ENCODE measurements around the gene NSD2. TPM values are rescaled to one million over a fixed set of nuclear protein-coding genes. Genes with fewer than 3 reads are reported as not detected.

NSD2 gene
- total RNA-seq, 1 donor from 2014 or later, result 176 TPM

DNA sequence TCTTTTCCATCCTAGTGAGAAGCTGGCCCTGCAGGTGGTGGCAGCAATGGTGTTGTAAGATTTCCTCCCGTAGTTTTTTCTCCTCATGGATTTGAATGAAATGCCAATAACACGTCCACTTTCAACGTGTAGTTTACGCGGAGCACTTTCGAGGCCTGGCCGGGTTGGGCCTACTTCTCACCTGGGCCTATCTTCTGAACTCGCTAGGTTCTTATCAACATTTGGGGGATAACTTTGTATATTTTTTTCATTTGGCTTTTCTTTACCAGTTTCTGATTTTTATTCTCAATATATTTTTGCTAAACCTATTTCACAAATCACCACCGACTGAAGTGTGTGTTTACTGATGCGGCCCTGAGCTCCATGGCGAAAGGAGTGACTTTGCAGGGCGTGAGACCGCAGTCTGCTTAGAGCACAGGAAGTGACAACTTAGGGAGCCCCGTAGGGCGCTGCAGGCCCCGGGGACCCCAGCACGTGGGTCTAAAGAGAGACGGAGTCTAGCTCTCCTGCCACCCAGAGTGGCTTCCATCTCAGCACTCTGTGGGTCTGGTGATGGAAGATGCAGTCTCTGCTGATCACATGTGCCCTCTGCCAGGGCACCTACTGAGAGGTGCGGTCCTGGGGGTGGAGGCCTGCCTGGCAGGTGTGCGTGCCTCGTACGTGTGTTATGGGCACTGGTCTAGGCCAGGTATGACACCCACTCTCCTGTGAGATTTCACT lies 108.4 kb downstream of the NSD2 start:
- Mint-ChIP-seq H3K27ac (no peak overlapping the region), H3K4me3 (no peak overlapping the region), H3K27me3 (ENCODE audit: insufficient read depth, low read depth) (peaks cover 7% of the 10 kb centered on the region), H3K9me3 (no peaks in the 10 kb centered on the region), H3K36me3 (peaks cover 31% of the 10 kb centered on the region), H3K4me1 (no peaks in the 10 kb centered on the region)
- TF ChIP-seq EZH2 (IDR thresholded peaks at IDR 0.05) (no peak), EZH2phosphoT487 (IDR thresholded peaks at IDR 0.05) (no peak)
- TF ChIP-seq, protein P1, sequence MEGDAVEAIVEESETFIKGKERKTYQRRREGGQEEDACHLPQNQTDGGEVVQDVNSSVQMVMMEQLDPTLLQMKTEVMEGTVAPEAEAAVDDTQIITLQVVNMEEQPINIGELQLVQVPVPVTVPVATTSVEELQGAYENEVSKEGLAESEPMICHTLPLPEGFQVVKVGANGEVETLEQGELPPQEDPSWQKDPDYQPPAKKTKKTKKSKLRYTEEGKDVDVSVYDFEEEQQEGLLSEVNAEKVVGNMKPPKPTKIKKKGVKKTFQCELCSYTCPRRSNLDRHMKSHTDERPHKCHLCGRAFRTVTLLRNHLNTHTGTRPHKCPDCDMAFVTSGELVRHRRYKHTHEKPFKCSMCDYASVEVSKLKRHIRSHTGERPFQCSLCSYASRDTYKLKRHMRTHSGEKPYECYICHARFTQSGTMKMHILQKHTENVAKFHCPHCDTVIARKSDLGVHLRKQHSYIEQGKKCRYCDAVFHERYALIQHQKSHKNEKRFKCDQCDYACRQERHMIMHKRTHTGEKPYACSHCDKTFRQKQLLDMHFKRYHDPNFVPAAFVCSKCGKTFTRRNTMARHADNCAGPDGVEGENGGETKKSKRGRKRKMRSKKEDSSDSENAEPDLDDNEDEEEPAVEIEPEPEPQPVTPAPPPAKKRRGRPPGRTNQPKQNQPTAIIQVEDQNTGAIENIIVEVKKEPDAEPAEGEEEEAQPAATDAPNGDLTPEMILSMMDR (IDR thresholded peaks at IDR 0.05), result no peak
- peak overlapping the region; percentile 67 for H3K27ac ChIP-seq
- no peaks in the 10 kb centered on the region for H3K4me1 ChIP-seq
- H3K4me2 ChIP-seq, result no peak overlapping the region
- no peak overlapping the region for H3K4me3 ChIP-seq
- no peak for DNase-seq (ENCODE audit: low spot score)
- H3F3A ChIP-seq (ENCODE audit: low read depth), result peaks cover 49% of the 10 kb centered on the region
- no peaks in the 10 kb centered on the region for H3K27me3 ChIP-seq
- H2AFZ ChIP-seq (replicated peaks), result no peak overlapping the region
- no peak overlapping the region for H3K9ac ChIP-seq
- H4K20me1 ChIP-seq (ENCODE audit: low read depth), result peaks cover 38% of the 10 kb centered on the region
- no peaks in the 10 kb centered on the region for H3K9me3 ChIP-seq (ENCODE audit: low read depth)
- H3K79me2 ChIP-seq (ENCODE audit: low read depth), result no peaks in the 10 kb centered on the region
- H3K36me3 ChIP-seq, result peaks cover 3% of the 10 kb centered on the region

DNA sequence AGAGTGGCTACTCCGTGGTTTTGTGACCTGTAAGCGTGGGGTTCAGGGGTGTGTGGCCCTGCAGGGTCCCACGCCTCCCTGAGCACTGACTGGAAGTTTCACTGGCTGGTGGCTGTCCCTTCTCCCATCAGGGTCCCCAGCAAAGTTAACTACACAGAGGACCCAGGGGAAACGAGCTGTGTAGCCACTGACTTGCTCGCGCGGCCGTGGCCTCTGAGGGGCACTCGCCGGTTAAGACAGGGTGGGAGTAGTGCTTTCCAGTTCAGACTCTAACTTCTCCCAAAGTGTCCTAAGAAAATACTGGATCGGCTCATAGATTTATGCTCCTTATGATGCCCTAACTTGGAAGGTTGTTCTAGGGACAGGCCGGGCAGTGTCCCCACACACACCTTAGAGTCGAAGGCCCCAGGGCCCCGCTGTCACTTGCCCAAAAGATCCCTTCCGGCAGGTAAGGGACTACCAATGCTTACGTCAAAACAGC lies 109.4 kb downstream of the NSD2 start:
- H3K27me3 Mint-ChIP-seq (ENCODE audit: insufficient read depth, low read depth), result peaks cover 9% of the 10 kb centered on the region
- H3K36me3 ChIP-seq, result peaks cover 3% of the 10 kb centered on the region
- H3K27ac Mint-ChIP-seq, result no peak overlapping the region
- peaks cover 24% of the 10 kb centered on the region for H3K36me3 Mint-ChIP-seq
- peaks cover 49% of the 10 kb centered on the region for H3F3A ChIP-seq (ENCODE audit: low read depth)
- no peak overlapping the region for H3K4me3 Mint-ChIP-seq
- no peaks in the 10 kb centered on the region for H3K4me1 Mint-ChIP-seq
- H3K4me3 ChIP-seq, result no peak overlapping the region
- TF ChIP-seq, protein P1 (IDR thresholded peaks at IDR 0.05), result no peak
- TF ChIP-seq EZH2phosphoT487 (IDR thresholded peaks at IDR 0.05), result no peak
- peaks cover 38% of the 10 kb centered on the region for H4K20me1 ChIP-seq (ENCODE audit: low read depth)
- H2AFZ ChIP-seq (replicated peaks), result no peak overlapping the region
- no peaks in the 10 kb centered on the region for H3K27me3 ChIP-seq
- H3K79me2 ChIP-seq (ENCODE audit: low read depth), result no peaks in the 10 kb centered on the region
- no peak overlapping the region for H3K4me2 ChIP-seq
- H3K27ac ChIP-seq, result peak overlapping the region; percentile 53
- no peak for DNase-seq (ENCODE audit: low spot score)
- H3K4me1 ChIP-seq, result no peaks in the 10 kb centered on the region
- H3K9me3 ChIP-seq (ENCODE audit: low read depth), result no peaks in the 10 kb centered on the region
- H3K9me3 Mint-ChIP-seq, result no peaks in the 10 kb centered on the region
- H3K9ac ChIP-seq, result no peak overlapping the region

DNA sequence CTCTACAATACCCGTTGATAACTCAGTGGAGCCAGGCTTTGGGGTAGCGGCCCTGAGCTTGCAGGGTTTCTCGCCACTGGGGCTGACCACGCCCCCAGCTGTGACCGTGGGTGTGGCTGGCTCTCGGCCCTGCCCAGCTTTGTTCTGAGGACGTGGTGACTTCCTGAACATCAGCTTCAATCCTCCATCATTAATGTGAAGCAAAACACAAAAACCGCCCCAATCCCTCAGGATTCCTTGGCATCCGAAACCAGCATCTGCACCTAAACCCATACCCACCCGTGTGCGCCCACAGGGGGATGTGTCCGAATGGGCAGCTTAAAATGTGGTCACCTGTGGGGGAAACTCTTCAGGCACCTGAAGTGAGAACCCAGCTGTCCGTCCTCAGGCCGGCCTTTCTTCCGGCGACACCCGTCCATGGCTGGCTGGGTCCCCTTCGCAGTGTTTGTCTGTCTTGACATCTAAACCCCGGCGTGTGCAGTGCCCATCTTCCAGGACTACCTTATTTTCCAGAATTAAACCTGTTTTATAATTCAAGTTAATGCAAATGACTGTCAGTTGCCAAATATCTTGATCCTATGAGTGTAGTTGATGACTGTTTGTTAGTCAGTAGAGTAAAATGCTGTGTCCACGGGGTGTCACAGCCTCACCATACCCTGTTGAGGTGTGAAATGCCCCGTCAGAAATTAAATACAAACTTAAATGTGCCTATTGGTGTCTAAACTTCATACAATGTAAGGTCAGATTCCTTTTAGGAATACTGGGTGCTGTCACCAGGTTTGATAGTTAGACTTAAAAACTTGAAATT lies 110.3 kb downstream of the NSD2 start:
- no peaks in the 10 kb centered on the region for H3K4me1 Mint-ChIP-seq
- no peaks in the 10 kb centered on the region for H3K9me3 ChIP-seq (ENCODE audit: low read depth)
- H3K36me3 ChIP-seq, result peaks cover 3% of the 10 kb centered on the region
- no peaks in the 10 kb centered on the region for H3K4me1 ChIP-seq
- no peaks in the 10 kb centered on the region for H3K9me3 Mint-ChIP-seq
- peaks cover 9% of the 10 kb centered on the region for H3K27me3 Mint-ChIP-seq (ENCODE audit: insufficient read depth, low read depth)
- no peaks in the 10 kb centered on the region for H3K27me3 ChIP-seq
- peaks cover 22% of the 10 kb centered on the region for H3K36me3 Mint-ChIP-seq
- H3K27ac Mint-ChIP-seq, result no peak overlapping the region
- no peak overlapping the region for H3K4me2 ChIP-seq
- H3K27ac ChIP-seq, result no peak overlapping the region
- peaks cover 38% of the 10 kb centered on the region for H4K20me1 ChIP-seq (ENCODE audit: low read depth)
- no peaks in the 10 kb centered on the region for H3K79me2 ChIP-seq (ENCODE audit: low read depth)
- no peak overlapping the region for H2AFZ ChIP-seq (replicated peaks)
- H3K4me3 Mint-ChIP-seq, result no peak overlapping the region
- no peak overlapping the region for H3K9ac ChIP-seq
- DNase-seq (ENCODE audit: low spot score), result peak; percentile 63
- H3K4me3 ChIP-seq, result no peak overlapping the region
- H3F3A ChIP-seq (ENCODE audit: low read depth), result peaks cover 49% of the 10 kb centered on the region
- no peak for TF ChIP-seq EZH2phosphoT487 (IDR thresholded peaks at IDR 0.05)
- TF ChIP-seq, protein P1 (IDR thresholded peaks at IDR 0.05), result no peak
- TF ChIP-seq EZH2 (IDR thresholded peaks at IDR 0.05), result no peak
